Activated T-cell treated with anti-CD3 and anti-CD28 coated beads, Interleukin-2, amount 50 U/mL, for 1 hour (primary cell): ENCODE results near the gene SEPTIN7.
A peak's percentile ranks its signal among the peaks of the same experiment; 100 is the strongest.
"Not testable (repeated sequence)": the region's sequence is repeated elsewhere in the genome, so short reads cannot be mapped to it uniquely, and the experiment has no call there.

Experiments used
- DNase-seq: peaks from one replicate; pipeline ENCODE4 v3.0.0-alpha.2; 2020

The SEPTIN7 gene

DNA sequence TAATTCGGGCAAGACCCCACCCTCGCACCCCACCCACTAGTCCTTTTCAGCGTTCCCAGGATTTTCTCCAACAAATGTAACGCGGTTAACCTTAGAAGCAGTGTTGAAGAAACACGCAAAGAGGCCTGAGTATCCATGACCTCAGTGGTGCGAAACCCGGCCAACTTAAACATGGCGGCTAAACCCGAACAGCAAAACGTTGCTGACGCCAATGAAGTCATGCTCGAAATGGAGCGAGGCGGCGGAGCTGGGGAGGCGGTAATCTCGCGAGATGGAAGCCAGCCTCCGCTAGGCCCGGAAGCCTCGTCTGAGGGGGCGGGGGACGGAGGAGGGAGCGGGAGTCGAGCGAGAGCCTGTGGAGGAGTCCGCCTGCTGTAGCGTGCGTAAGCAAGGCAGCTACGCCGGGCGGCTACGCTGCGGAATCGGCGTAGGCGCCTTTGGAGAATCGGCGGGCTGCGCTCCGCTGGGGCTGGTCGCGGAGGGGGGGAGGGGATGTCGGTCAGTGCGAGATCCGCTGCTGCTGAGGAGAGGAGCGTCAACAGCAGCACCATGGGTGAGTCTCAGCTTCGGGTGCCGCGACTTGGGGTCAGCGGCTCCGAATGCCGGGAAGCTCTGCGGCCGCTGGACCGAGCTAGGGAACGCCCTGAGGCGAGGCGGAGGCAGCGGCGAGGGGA, at the start of gene SEPTIN7:
SEPTIN7 (plus strand) TSS at position 340 of the 674 bp plus-strand sequence; CDS start at position 493, 153 bp downstream.
- peak; percentile 98 for DNase-seq

DNA sequence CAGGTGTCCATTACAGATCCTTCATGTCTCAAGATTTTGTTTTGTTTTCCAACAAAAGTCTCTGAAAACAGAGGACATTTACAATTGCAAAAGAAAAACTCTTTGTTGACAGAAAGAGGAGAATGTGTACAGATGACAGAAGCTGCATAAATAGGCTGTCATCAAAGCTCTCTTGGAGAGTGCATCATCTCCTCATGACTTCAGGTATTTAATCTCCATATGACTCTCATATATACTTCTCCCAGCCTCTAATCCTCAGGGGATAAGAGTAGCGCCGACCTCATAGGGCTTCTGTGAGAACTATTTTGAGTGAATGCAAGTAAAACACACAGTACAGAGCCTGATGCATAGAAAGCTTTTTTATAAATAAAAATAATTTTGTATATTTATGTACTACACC, 48.1 kb upstream of the SEPTIN7 start:
- no peak for DNase-seq

GRCh38 chr7:35753761-35754603, 46.9 kb upstream of the SEPTIN7 start:
- no peak for DNase-seq

GRCh38 chr7:35754741-35755140, 46.1 kb upstream of the SEPTIN7 start:
- no peak for DNase-seq

GRCh38 chr7:35755711-35756110, 45.1 kb upstream of the SEPTIN7 start:
- no peak for DNase-seq

- not testable (repeated sequence) for DNase-seq
These were observed 44.4 kb upstream of the SEPTIN7 start for GRCh38 chr7:35756453-35756852.

DNA sequence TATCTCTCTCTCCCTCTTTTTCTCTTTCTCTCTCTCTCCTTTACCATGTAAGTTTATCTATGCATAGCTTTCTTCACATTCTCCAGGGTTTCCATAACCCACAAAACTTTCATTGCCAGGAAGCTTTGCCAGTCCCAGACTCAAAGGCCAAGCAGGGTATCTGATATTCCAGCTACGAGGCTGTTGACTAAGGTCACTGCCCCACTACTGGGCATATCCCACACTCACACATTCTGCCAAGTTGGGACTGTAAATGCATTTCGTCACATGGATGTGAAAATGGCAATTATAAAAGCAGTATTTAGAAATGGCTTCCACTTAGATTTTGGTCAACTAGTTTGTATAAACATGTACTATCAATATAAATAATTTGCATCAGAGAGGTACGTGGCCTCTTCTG, 43.3 kb upstream of the SEPTIN7 start:
- no peak for DNase-seq

DNA sequence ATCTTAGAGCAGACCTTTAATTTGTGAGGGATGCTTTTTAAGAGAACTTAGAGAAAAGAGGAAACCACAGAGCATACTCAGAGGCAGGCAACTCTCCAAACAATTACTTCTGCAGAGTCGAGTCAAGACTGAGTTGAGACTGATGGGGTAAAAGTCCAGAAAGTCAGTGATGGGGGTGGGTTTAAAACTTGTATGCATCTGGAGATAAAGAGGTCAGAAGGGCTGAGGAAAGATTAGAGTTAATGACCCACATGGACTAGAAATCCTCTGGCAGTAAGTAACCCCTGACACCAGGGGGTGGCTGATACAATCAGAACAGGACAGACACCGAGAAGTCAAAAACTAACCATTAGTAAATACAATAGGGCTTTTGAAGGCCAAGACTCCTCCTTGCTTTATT, 42.4 kb upstream of the SEPTIN7 start:
- DNase-seq = no peak

DNA sequence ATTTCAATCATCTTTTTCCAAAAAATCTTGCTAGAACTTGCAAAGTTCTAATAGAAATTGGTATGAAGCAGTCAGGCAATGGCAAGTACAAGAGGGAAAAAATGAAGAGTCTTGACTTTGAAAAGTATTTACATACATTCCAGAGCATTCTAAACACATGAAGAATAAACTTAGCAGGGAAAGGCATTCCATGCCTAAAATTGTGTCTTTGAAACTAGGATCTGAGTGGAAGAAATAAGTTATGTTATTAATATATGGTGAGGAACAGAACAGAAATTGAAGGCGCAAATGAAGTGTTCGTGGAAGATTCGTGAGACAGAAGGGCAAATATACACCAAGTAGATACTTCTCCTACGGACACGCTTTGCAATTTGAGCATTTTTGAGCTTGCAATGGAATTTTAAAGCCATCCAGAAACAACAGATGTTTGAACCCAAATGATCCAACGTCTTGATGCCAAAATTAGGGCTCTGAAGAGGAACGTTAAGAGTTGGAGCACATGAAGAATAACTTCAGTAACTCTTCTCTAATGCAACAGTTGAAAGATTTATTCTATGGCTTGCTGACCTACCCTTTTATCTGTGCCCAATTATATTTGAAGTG, 40.6 kb upstream of the SEPTIN7 start:
- no peak for DNase-seq

GRCh38 chr7:35761871-35762677, 38.8 kb upstream of the SEPTIN7 start:
- no peak for DNase-seq

DNA sequence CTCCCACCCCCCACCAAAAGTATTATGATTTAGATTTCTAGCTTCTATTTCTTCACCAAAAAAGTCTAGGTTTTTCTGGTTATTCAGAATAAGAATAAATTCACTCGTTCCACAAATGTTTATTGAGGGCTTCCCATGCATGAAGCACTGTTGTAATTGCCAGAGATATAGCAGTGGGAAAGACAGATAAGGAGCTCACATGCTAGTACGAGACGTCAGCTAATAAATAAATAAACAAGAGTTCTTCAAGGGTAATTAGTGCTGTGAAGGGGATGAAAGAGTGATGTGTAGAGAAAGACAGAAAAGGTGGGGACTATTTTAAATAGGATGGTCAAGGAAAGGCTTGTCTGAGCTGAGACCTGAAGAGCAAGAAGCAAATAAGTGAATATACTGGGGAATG, 38.1 kb upstream of the SEPTIN7 start:
- no peak for DNase-seq

DNA sequence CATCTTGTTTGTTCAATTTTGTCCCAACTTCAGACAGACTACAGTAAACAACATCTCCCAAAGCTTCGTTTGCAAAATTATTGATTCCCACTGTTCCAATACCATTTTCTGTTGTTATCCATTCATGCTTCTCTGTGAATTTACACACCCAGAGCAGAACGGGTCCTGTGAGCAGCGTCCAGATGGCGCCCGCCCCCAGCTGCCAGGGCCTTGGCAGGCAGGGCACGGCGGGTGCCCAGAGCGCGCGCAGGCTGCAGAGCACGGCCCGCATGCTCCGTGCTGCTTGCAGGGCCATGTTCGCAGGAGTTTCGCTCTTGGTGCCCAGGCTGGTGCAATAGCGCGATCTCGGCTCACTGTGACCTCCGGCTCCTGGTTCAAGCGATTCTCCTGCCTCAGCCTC, 32.5 kb upstream of the SEPTIN7 start:
- no peak for DNase-seq

- no peak for DNase-seq
These were observed 29.1 kb upstream of the SEPTIN7 start for GRCh38 chr7:35771776-35772175.

DNA sequence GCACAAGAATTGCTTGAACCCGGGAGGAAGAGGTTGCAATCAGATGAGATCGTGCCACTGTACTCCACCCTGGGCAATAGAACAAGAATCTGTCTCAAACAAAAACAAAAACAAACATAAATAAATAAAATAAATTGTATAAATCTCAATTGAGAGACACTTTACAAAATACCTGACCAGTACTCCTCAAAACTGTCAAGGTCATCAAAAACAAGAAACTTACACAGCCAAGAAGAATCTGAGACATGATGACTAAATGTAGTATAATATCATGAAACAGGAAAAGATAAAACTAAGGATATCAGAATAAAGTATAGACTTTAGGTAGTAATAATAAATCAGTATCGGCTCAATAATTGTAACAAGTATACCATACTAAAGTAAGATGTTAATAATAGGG, 26.9 kb upstream of the SEPTIN7 start:
- no peak for DNase-seq

GRCh38 chr7:35776686-35777085, 24.2 kb upstream of the SEPTIN7 start:
- no peak for DNase-seq

DNA sequence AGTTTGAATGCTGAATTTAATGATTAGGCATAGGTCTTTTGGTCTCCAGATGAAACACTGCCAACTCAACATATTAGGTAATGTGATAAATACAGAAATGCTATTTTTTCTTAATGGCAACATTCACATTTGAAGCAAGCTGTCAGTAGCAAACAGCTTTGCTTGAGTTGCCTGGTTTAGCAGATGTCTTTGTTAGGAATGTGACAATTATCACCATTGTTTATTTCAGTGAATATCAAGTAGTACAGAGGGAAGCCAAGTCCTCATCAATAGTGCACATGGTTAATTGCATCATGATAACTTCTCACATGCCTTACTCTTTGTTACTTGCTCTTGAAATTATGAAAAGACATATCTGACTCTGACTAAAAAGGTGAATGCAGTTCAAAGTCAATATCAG, 23.7 kb upstream of the SEPTIN7 start:
- no peak for DNase-seq

- no peak for DNase-seq
These were observed 20.8 kb upstream of the SEPTIN7 start for GRCh38 chr7:35780070-35780469.

GRCh38 chr7:35781200-35781701, 19.6 kb upstream of the SEPTIN7 start:
- no peak for DNase-seq

GRCh38 chr7:35781767-35782515, 18.9 kb upstream of the SEPTIN7 start:
- no peak for DNase-seq

DNA sequence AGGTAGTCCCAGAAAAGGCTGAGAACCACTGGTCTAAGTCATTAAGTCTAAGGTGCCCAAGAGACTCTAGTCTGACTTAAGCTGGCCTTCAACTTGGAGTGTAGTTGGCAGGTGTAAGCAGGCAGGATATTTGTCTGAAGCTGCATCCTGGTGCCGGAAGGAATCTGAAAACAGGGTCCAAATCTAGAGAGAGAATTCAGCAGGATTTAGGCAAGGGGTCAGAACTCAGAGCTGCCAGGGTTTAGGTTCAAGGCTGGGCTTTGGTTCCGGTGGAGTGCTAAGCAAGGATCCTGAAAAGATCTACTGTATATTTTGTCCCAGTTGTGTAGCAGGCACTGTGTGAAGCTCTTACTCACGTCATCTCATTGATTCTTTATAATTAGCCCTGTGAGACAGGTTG, 16.5 kb upstream of the SEPTIN7 start:
- DNase-seq = no peak

GRCh38 chr7:35785250-35785649, 15.6 kb upstream of the SEPTIN7 start:
- DNase-seq = no peak

DNA sequence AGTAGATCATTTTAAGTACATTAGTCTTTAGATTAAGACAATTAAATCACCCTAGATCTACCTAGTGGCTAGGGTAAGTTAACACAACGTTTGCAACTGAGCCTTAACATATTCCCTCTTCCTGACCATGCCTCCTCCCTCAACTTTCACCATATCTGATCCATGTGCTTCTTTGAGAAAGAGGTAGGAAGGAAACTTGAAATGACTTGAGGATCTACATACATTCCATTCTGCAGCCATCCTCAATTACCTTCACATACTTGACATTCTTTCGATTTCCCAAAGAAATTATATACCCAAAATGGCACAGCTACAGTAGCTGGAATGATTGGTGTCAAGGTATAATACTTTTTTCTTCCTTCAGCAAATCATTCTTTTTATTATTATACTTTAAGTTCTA, 12.9 kb upstream of the SEPTIN7 start:
- no peak for DNase-seq
